ENCODE results near the gene RCL1.
"Not testable (repeated sequence)": the region's sequence is repeated elsewhere in the genome, so short reads cannot be mapped to it uniquely, and the experiment has no call there.

RCL1 gene

GRCh38 chr9:4792572-4793458, at the start of gene RCL1:
TSS of gene RCL1 (plus strand) at chr9:4792944. CDS start at chr9:4793092, 148 bp downstream.
- DNase-seq: peak; percentile 99

- no peak for DNase-seq
Measured at GRCh38 chr9:4743131-4743875, 49.4 kb upstream of the RCL1 start.

GRCh38 chr9:4746278-4747030, 46.3 kb upstream of the RCL1 start:
- DNase-seq: no peak

- DNase-seq: no peak
Measured at GRCh38 chr9:4748612-4749011, 44.1 kb upstream of the RCL1 start.

- DNase-seq: peak; percentile 34
Measured at GRCh38 chr9:4750023-4750673, 42.6 kb upstream of the RCL1 start.

GRCh38 chr9:4754530-4754929, 38.2 kb upstream of the RCL1 start:
- DNase-seq: not testable (repeated sequence)

GRCh38 chr9:4755026-4755609, 37.6 kb upstream of the RCL1 start:
- no peak for DNase-seq

- no peak for DNase-seq
Measured at GRCh38 chr9:4756420-4756819, 36.3 kb upstream of the RCL1 start.

GRCh38 chr9:4760122-4760521, 32.6 kb upstream of the RCL1 start:
- DNase-seq: no peak

- peak; percentile 82 for DNase-seq
Measured at GRCh38 chr9:4762108-4762885, 30.4 kb upstream of the RCL1 start.

- DNase-seq: no peak
Measured at GRCh38 chr9:4762886-4763541, 29.7 kb upstream of the RCL1 start.

- DNase-seq: no peak
Measured at GRCh38 chr9:4764033-4764432, 28.7 kb upstream of the RCL1 start.

GRCh38 chr9:4768681-4769080, 24.1 kb upstream of the RCL1 start:
- no peak for DNase-seq

- no peak for DNase-seq
Measured at GRCh38 chr9:4769321-4770080, 23.2 kb upstream of the RCL1 start.

- DNase-seq: no peak
Measured at GRCh38 chr9:4771788-4772187, 21.0 kb upstream of the RCL1 start.

- peak; percentile 60 for DNase-seq
Measured at GRCh38 chr9:4774209-4774608, 18.5 kb upstream of the RCL1 start.

GRCh38 chr9:4774958-4775357, 17.8 kb upstream of the RCL1 start:
- DNase-seq: not testable (repeated sequence)

- DNase-seq: no peak
Measured at GRCh38 chr9:4780651-4781050, 12.1 kb upstream of the RCL1 start.

- no peak for DNase-seq
Measured at GRCh38 chr9:4781408-4781807, 11.3 kb upstream of the RCL1 start.

- not testable (repeated sequence) for DNase-seq
Measured at GRCh38 chr9:4783191-4783590, 9.6 kb upstream of the RCL1 start.

All from NCI-H2171 (cell line).